Fibroblast of villous mesenchyme (primary cell): ENCODE data around the gene AFAP1. TPM values are rescaled to one million over a fixed set of nuclear protein-coding genes. Genes with fewer than 3 reads are reported as not detected.

ENCODE experiments used
- DNase-seq: peaks from one replicate; pipeline ENCODE4 v3.0.0-alpha.2; 2010; ENCODE audit warnings: low read depth
- H3K4me3 ChIP-seq: 2 replicates; pipeline ENCODE4 v1.5.1; 2011; ENCODE audit warnings: low read depth, mild to moderate bottlenecking, low read length
- CTCF ChIP-seq: IDR thresholded peaks from 2 replicates; pipeline ENCODE4 v1.5.1; 2012; ENCODE audit warnings: low read depth, mild to moderate bottlenecking, low read length; ENCODE audit not compliant: insufficient read depth
- total RNA-seq: library from RNA; depleted of rRNA; stranded (reverse); fragments of >200 nt; gene quantifications from 2 replicates; pipeline ENCODE4 v1.2.3, GENCODE V29; 2012

AFAP1 gene
- total RNA-seq, 1 donor: 133 TPM

- no peak for DNase-seq
- TF ChIP-seq CTCF: no peak
- H3K4me3 ChIP-seq: no peak overlapping the region
Observed at GRCh38 chr4:7745301-7745885, 194.3 kb downstream of the AFAP1 start.

GRCh38 chr4:7744142-7744804 is 195.4 kb downstream of the AFAP1 start:
- H3K4me3 ChIP-seq: no peak overlapping the region
- DNase-seq: no peak
- TF ChIP-seq CTCF: no peak

- H3K4me3 ChIP-seq: no peak overlapping the region
- no peak for DNase-seq
- no peak for TF ChIP-seq CTCF
Observed at GRCh38 chr4:7742807-7743280, 196.8 kb downstream of the AFAP1 start.

GRCh38 chr4:7741946-7742806 is 197.5 kb downstream of the AFAP1 start:
- H3K4me3 ChIP-seq: no peak overlapping the region
- no peak for TF ChIP-seq CTCF
- no peak for DNase-seq

- no peak for TF ChIP-seq CTCF
- no peak overlapping the region for H3K4me3 ChIP-seq
- no peak for DNase-seq
Observed at GRCh38 chr4:7740866-7741525, 198.7 kb downstream of the AFAP1 start.
